Chondrocyte (in vitro differentiated cells): Measurements from ENCODE around the gene TEDC2. TPM values are rescaled to one million over a fixed set of nuclear protein-coding genes. Genes with fewer than 3 reads are reported as not detected.
A peak's percentile ranks its signal among the peaks of the same experiment; 100 is the strongest.

Experiments
- DNase-seq: peaks from one replicate; pipeline ENCODE4 v3.0.0; 2021; ENCODE audit warnings: mixed read lengths, low spot score
- H3K27ac Mint-ChIP-seq: one replicate; pipeline ENCODE4 v1.8.0; 2021; ENCODE audit warnings: mild to moderate bottlenecking, moderate library complexity, mixed read lengths; ENCODE audit not compliant: unreplicated experiment
- H3K27me3 Mint-ChIP-seq: 2 replicates; pipeline ENCODE4 v1.8.0; 2021; ENCODE audit warnings: low read depth, mixed read lengths
- H3K36me3 Mint-ChIP-seq: 2 replicates; pipeline ENCODE4 v1.8.0; 2021; ENCODE audit warnings: low read depth, mixed read lengths
- H3K4me1 Mint-ChIP-seq: 2 replicates; pipeline ENCODE4 v1.8.0; 2021; ENCODE audit warnings: low read depth, mild to moderate bottlenecking, mixed read lengths
- H3K4me3 Mint-ChIP-seq: one replicate; pipeline ENCODE4 v1.8.0; 2021; ENCODE audit warnings: mild to moderate bottlenecking, moderate library complexity, mixed read lengths; ENCODE audit not compliant: unreplicated experiment
- H3K9me3 Mint-ChIP-seq: 2 replicates; pipeline ENCODE4 v1.8.0; 2021; ENCODE audit warnings: low read depth, mixed read lengths
- CTCF ChIP-seq: fragments of 200-600 bp; sonication (generic); IDR thresholded peaks from 2 replicates; pipeline ENCODE4 v1.5.0; 2021; ENCODE audit warnings: antibody characterized with exemption, mild to moderate bottlenecking, moderate library complexity
- total RNA-seq: library from RNA; stranded (reverse); gene quantifications from 3 replicates; pipeline ENCODE4 v1.2.1, GENCODE V29; 2021

The TEDC2 gene
- total RNA-seq, 1 donor from 2014 or later: 3.9 TPM

DNA sequence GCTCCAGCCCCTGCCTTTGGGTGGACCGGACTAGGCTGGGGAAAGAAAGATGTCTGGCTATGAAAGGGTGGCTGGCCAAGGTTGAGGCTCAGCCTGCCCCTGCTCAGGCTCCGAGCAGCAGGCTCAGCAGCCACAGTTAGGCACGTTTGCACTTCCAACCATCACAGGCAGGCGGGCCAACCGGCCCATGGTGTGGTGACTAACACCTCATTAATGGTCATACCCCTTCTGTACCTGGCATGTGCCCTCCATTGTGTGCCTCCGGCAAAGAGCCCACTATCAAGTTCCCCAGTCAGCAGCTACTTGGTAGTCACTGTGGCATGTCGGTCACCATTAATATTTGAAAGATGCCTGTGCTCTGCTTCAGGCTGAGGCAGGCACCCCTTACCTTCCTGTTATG, 21.8 kb downstream of the TEDC2 start:
- no peak for TF ChIP-seq CTCF
- Mint-ChIP-seq H3K36me3 (peaks cover 1% of the 10 kb centered on the region), H3K27me3 (no peaks in the 10 kb centered on the region), H3K4me3 (no peak overlapping the region), H3K4me1 (peaks cover 16% of the 10 kb centered on the region), H3K9me3 (no peaks in the 10 kb centered on the region), H3K27ac (no peak overlapping the region)
- DNase-seq: no peak

GRCh38 chr16:2482249-2482648, 22.3 kb downstream of the TEDC2 start:
- no peaks in the 10 kb centered on the region for H3K27me3 Mint-ChIP-seq
- H3K9me3 Mint-ChIP-seq: no peaks in the 10 kb centered on the region
- no peak for TF ChIP-seq CTCF
- peaks cover 20% of the 10 kb centered on the region for H3K4me1 Mint-ChIP-seq
- H3K27ac Mint-ChIP-seq: no peak overlapping the region
- no peak for DNase-seq
- H3K36me3 Mint-ChIP-seq: peaks cover 1% of the 10 kb centered on the region
- H3K4me3 Mint-ChIP-seq: no peak overlapping the region

DNA sequence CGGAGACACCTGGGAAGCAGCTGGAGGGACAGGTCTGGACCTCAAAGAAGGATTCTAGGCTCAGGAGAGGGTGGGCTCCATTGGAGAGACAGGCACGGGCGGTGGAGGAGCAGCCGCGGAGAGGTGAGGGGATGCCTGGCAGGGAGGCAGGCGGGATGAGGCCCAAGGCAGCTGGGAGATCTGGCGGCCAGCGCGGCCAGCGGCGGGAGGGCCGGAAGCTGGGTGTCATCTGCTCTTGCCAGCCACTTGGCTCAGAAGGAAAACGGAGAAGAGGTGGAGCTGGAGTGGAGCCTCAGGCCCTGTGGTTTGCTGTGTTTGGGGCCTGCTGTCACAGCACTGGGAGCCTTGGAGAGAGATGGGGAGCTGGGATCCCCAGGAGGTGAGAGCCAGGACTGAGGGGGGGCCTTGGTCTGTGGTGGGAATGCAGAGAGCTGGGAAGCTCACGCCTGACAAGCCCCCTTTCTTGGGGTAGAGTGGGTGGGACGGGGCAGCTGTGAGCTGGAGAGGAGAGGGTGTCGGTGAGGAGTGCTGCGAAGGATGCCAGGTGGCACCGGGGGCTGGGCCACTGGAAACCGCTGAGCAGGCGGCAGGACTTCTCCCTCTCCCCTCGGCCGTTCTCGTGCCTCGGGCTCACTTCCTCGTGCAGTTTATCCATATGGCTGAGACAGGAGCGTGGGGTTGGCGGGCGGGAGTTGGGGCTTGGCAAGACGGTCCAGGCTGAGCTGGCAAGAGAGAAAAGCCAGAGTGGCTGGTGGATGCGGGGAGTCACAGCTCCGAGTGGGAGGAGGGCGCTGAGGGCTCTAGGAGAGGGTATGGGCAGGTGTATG, 23.0 kb downstream of the TEDC2 start:
- H3K4me3 Mint-ChIP-seq: peak overlapping the region; percentile 53
- no peak for TF ChIP-seq CTCF
- H3K9me3 Mint-ChIP-seq: no peaks in the 10 kb centered on the region
- H3K27me3 Mint-ChIP-seq: no peaks in the 10 kb centered on the region
- no peak for DNase-seq
- H3K27ac Mint-ChIP-seq: peak overlapping the region; percentile 76
- H3K36me3 Mint-ChIP-seq: peaks cover 1% of the 10 kb centered on the region
- H3K4me1 Mint-ChIP-seq: peaks cover 20% of the 10 kb centered on the region

DNA sequence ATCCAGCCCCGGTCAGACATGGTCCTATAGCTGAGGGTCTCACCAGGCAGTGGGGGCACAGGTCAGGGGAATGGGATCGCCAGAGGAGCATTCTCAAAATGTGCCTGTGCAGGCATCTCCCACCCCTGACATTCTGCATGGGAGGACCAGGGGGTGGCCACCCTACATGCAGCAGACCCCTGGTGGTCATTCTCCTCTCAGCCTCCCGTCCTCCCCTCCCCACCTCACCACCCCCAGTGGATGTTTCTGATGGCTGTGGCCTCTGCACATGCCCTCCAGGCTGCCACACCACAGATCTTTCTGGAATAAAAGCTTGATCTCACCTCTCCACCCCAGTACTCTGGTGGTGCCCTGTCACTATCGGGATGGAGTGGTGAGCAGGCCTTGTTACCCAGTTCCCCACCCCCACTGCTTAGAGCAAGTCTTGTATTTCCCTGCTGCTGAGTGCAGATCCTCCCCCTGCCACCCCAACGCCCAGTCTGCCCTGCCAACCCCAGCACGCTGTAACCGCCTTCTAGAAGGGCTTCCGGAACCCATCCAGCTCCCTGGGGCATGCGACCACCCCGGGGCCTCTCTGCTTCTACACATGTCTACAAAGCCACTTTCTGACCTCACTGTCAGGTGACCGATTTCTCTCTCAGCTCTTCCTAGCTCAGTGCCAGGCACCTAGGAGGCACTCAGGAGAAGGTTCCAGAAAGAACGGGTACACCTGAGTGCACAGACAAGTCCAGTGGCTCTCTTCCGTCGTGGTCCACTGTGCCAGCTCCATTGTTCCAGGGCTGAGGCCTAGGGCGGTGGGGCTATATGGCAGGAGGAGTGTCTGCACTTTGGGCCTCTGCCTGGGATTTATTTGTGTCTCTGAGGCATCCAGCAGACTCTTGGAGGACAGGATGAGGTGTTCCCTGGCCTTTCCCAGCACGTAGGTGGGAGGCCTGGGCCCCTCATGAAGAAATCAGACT, 24.3 kb downstream of the TEDC2 start:
- Mint-ChIP-seq H3K9me3 (no peaks in the 10 kb centered on the region), H3K36me3 (peaks cover 1% of the 10 kb centered on the region), H3K4me1 (peaks cover 14% of the 10 kb centered on the region), H3K4me3 (no peak overlapping the region), H3K27ac (no peak overlapping the region), H3K27me3 (no peaks in the 10 kb centered on the region)
- TF ChIP-seq CTCF: no peak
- DNase-seq: no peak

DNA sequence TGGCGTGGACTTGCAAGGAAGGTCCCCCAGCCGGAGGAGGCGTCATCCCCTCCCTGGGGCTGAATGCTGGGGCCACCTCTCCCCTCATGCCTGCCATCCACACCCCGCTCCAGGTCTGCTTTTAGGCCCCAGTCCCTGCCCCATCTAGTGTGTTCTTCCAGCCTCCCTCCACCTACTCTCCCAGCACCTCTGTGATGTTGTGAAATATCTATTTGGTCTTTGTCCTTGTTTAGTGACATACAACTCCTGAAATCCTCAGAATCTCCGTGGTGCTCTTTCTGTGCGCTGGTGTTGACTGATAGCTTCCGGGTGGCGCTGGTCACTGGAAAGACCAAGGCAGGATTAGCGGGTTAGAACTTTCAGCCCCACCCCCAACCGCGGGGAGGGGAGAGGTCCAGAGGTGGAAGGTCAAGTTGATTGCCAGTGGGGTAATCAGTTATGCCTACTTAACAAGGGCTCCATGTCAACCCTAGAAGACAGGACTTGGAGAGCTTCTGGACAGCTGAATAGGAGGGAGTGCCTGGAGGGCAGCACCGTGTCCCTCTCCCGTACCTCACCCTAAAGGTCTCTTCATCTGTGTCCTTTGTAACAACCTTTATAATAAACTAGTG, 25.1 kb downstream of the TEDC2 start:
- no peak overlapping the region for H3K27ac Mint-ChIP-seq
- DNase-seq: no peak
- no peaks in the 10 kb centered on the region for H3K27me3 Mint-ChIP-seq
- no peak overlapping the region for H3K4me3 Mint-ChIP-seq
- no peak for TF ChIP-seq CTCF
- H3K36me3 Mint-ChIP-seq: peaks cover 3% of the 10 kb centered on the region
- no peaks in the 10 kb centered on the region for H3K9me3 Mint-ChIP-seq
- peaks cover 14% of the 10 kb centered on the region for H3K4me1 Mint-ChIP-seq
